H1 (cell line): ENCODE data around the gene NOS1AP. TPM values are rescaled to one million over a fixed set of nuclear protein-coding genes. Genes with fewer than 3 reads are reported as not detected.

Experiments
- CBX5 ChIP-seq: fragments of 300-800, 300-1000 bp; sonication (generic); IDR thresholded peaks from 2 replicates; pipeline ENCODE4 v1.7.1; 2016; ENCODE audit warnings: antibody characterized with exemption, low read length, low read depth
- CHD1 ChIP-seq: IDR thresholded peaks from 2 replicates; pipeline ENCODE4 v1.6.1; 2012; ENCODE audit warnings: low read depth, low read length, improper control_type of control experiment
- polyA plus RNA-seq, 7 experiments: library from polyadenylated mRNA; depleted of rRNA in 3 of 7; stranded (reverse) in 5 of 7; unstranded in 2 of 7; fragments of >200 nt in 5 of 7; fragments of 200-250 nt in 2 of 7; gene quantifications; 1 replicate in 5 of 7; 2 replicates in 1 of 7; 4 replicates in 1 of 7; pipeline versions ENCODE4 v1.2.1 to v1.2.3, GENCODE V29; 2011 to 2013; ENCODE audit warnings: missing spikeins in 2 of 7, mixed read lengths in 2 of 7
- total RNA-seq: library from RNA; stranded (reverse); fragmentation: NEBNext Ultra II Directional; extraction: Animal tissue kit (Norgen Biotek cat#: 25700); gene quantifications from 2 replicates; pipeline ENCODE4 v1.2.1, GENCODE V29; 2021

NOS1AP gene
- total and polyA plus RNA-seq, 2 of the 8 experiments (the other 6 are each of a cell fraction or from before 2014, with no cell fraction given), result 2.4 to 12.1 TPM

DNA sequence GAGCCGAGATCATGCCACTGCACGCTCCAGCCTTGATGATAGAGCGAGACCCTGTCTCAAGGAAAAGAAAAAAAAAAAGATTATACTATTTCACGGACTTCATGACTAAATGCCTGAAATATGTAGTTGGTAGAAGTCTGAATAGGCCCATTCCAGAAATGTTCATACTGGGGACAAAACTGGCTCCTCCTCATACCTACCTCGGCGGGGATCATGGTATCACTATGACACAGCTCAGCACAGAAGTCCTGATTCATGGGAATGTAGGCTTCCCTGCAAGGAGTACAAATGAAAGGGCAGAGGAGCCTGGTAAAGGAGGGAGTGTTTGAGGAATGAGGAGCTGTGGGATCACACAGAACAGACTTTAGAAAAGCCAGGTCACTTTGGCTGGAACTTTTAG, 302.1 kb downstream of the NOS1AP start (continued):
- no peak for TF ChIP-seq CBX5
- no peak for TF ChIP-seq CHD1
